ENCODE measurements around the gene EFNB1. TPM values are rescaled to one million over a fixed set of nuclear protein-coding genes. Genes with fewer than 3 reads are reported as not detected.
"Not testable (repeated sequence)": the region's sequence is repeated elsewhere in the genome, so short reads cannot be mapped to it uniquely, and the experiment has no call there.

The EFNB1 gene
- total RNA-seq, 2 experiments from 2014 or later = 1.8 to 1.9 TPM

GRCh38 chrX:68795741-68796140, 33.1 kb upstream of the EFNB1 start:
- no peak for DNase-seq (ENCODE audit: low spot score)
- POLR2A ChIA-PET = no interaction called here
- no peaks in the 10 kb centered on the region for H4K20me1 ChIP-seq (ENCODE audit: insufficient read depth, low read length)
- H3K27ac ChIP-seq (ENCODE audit: low read depth, low read length, poor library complexity, severe bottlenecking) = no peak overlapping the region
- no peak overlapping the region for H3K4me3 ChIP-seq (ENCODE audit: low read depth, low read length, poor library complexity, severe bottlenecking)
- no peak overlapping the region for H3K4me2 ChIP-seq (ENCODE audit: low read length)
- no peaks in the 10 kb centered on the region for H3K4me1 ChIP-seq (ENCODE audit: insufficient read depth, low read length, poor library complexity, severe bottlenecking)
- no peaks in the 10 kb centered on the region for H3K36me3 ChIP-seq (ENCODE audit: insufficient read depth, low read length)
- CTCF ChIA-PET (ENCODE audit: unreplicated experiment) = no interaction called here
- no peak overlapping the region for H2AFZ ChIP-seq (ENCODE audit: low read length)
- no peak for TF ChIP-seq CTCF (conservative IDR thresholded peaks at IDR 0.05; ENCODE audit: low read length)
- TF ChIP-seq EZH2phosphoT487 (IDR thresholded peaks at IDR 0.05; ENCODE audit: borderline replicate concordance, low read depth, low read length) = no peak
- no peaks in the 10 kb centered on the region for H3K79me2 ChIP-seq (ENCODE audit: insufficient read depth, low read depth, low read length)
- no TSS peak for BruUV-seq (replicated peaks)
- no peaks in the 10 kb centered on the region for H3K9me2 ChIP-seq (ENCODE audit: insufficient read depth, low read length)
- H3K9me3 ChIP-seq (ENCODE audit: low read length) = no peaks in the 10 kb centered on the region
- intact Hi-C loops (cut with micrococcal nuclease; ENCODE audit: unreplicated experiment) = no loop called here

- POLR2A ChIA-PET; H2AFZ ChIP-seq (ENCODE audit: low read length); H4K20me1 ChIP-seq (ENCODE audit: insufficient read depth, low read length); DNase-seq (ENCODE audit: low spot score); H3K4me3 ChIP-seq (ENCODE audit: low read depth, low read length, poor library complexity, severe bottlenecking); H3K79me2 ChIP-seq (ENCODE audit: insufficient read depth, low read depth, low read length); H3K36me3 ChIP-seq (ENCODE audit: insufficient read depth, low read length); BruUV-seq (replicated peaks); H3K9me2 ChIP-seq (ENCODE audit: insufficient read depth, low read length); H3K9me3 ChIP-seq (ENCODE audit: low read length); H3K4me2 ChIP-seq (ENCODE audit: low read length); H3K27ac ChIP-seq (ENCODE audit: low read depth, low read length, poor library complexity, severe bottlenecking); intact Hi-C loops (cut with micrococcal nuclease; ENCODE audit: unreplicated experiment); CTCF ChIA-PET (ENCODE audit: unreplicated experiment); H3K4me1 ChIP-seq (ENCODE audit: insufficient read depth, low read length, poor library complexity, severe bottlenecking): not testable (repeated sequence)
Measured at GRCh38 chrX:68798400-68798799, 30.4 kb upstream of the EFNB1 start.

- no peaks in the 10 kb centered on the region for H3K36me3 ChIP-seq (ENCODE audit: insufficient read depth, low read length)
- no peak overlapping the region for H2AFZ ChIP-seq (ENCODE audit: low read length)
- BruUV-seq (replicated peaks) = no TSS peak
- H4K20me1 ChIP-seq (ENCODE audit: insufficient read depth, low read length) = no peaks in the 10 kb centered on the region
- intact Hi-C loops (cut with micrococcal nuclease; ENCODE audit: unreplicated experiment) = no loop called here
- H3K4me3 ChIP-seq (ENCODE audit: low read depth, low read length, poor library complexity, severe bottlenecking) = no peak overlapping the region
- H3K27ac ChIP-seq (ENCODE audit: low read depth, low read length, poor library complexity, severe bottlenecking) = no peak overlapping the region
- ChIA-PET POLR2A (no interaction called here), CTCF (ENCODE audit: unreplicated experiment) (no interaction called here)
- no peak overlapping the region for H3K4me2 ChIP-seq (ENCODE audit: low read length)
- no peaks in the 10 kb centered on the region for H3K9me3 ChIP-seq (ENCODE audit: low read length)
- DNase-seq (ENCODE audit: low spot score) = no peak
- no peak for TF ChIP-seq CTCF (conservative IDR thresholded peaks at IDR 0.05; ENCODE audit: low read length)
- TF ChIP-seq EZH2phosphoT487 (IDR thresholded peaks at IDR 0.05; ENCODE audit: borderline replicate concordance, low read depth, low read length) = no peak
- no peaks in the 10 kb centered on the region for H3K79me2 ChIP-seq (ENCODE audit: insufficient read depth, low read depth, low read length)
- no peaks in the 10 kb centered on the region for H3K9me2 ChIP-seq (ENCODE audit: insufficient read depth, low read length)
- no peaks in the 10 kb centered on the region for H3K4me1 ChIP-seq (ENCODE audit: insufficient read depth, low read length, poor library complexity, severe bottlenecking)
Measured at GRCh38 chrX:68801737-68802290, 27.0 kb upstream of the EFNB1 start.

All from OCI-LY7 (cell line).